ENCODE results near the gene PTPRG.

DNA sequence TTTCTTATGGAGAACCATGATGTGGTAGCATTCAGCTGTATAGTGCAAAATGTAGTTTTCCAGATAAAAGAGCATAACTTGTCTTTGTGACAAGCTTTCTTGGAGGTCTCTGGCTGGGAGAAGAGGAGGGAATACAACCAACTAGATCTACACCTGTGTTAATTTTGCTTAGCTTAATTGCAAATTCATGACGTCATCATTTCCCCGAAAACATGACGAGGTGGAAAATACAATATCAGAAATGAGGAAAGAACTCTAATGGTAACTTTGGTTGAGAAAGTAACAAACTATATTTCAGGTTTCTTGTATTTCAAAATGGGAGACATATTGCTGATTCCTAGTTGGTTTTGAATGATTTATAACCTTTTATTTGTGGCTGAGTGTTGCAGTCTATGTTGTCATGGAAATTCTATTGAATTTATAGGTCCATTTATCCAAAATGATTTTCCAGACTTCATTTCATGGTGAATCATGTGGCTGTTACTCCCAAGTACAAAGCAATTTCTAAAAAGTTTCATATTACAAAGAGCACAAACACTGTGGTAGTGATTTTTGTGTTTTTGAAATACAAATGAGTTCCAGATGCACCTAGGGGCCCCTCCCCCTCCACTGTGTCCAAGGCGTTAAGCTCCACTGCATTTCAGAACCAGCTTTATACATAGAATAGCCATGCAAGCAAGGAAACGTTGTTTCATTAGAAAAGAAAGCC lies 504.8 kb downstream of the PTPRG start:
- no peak for TF ChIP-seq POLR2A (IDR thresholded peaks at IDR 0.05; ENCODE audit: low read depth)
- TF ChIP-seq, protein P1, sequence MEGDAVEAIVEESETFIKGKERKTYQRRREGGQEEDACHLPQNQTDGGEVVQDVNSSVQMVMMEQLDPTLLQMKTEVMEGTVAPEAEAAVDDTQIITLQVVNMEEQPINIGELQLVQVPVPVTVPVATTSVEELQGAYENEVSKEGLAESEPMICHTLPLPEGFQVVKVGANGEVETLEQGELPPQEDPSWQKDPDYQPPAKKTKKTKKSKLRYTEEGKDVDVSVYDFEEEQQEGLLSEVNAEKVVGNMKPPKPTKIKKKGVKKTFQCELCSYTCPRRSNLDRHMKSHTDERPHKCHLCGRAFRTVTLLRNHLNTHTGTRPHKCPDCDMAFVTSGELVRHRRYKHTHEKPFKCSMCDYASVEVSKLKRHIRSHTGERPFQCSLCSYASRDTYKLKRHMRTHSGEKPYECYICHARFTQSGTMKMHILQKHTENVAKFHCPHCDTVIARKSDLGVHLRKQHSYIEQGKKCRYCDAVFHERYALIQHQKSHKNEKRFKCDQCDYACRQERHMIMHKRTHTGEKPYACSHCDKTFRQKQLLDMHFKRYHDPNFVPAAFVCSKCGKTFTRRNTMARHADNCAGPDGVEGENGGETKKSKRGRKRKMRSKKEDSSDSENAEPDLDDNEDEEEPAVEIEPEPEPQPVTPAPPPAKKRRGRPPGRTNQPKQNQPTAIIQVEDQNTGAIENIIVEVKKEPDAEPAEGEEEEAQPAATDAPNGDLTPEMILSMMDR (IDR thresholded peaks at IDR 0.05) = no peak

Measured in esophagus muscularis mucosa (tissue), 3 donors.